Measurements from ENCODE around the gene SMCO2.
"Not testable (repeated sequence)": the region's sequence is repeated elsewhere in the genome, so short reads cannot be mapped to it uniquely, and the experiment has no call there.

SMCO2 gene

DNA sequence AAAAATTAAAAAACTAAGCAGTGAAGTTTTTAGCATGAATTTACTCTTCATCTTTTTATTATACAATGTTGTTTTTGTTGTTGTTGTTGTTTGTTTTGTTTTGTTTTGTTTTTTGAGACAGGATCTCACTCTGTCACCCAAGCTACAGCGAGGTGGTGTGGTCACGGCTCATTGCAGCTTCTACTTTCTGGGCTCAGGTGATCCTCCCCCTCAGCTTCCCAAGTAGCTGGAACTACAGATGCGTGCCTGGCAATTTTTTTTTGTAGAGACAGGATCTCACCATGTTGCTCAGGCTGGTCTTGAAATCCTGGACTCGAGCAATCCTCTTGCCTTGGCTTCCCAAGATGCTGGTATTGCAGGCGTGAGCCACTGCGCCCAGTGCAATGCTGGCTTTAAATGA, 88.8 kb downstream of the SMCO2 start:
- no peak for TF ChIP-seq CTCF (IDR thresholded peaks at IDR 0.05; ENCODE audit: insufficient read depth, low read length, missing control alignments)
- no peak overlapping the region for H3K4me3 ChIP-seq (ENCODE audit: low read depth, low read length)
- no peak for DNase-seq (ENCODE audit: low read depth, low spot score)
- POLR2A ChIA-PET: no interaction called here
- CTCF ChIA-PET: interaction anchor here (1.1 to 1.3 kb wide), 2 partner anchors 11 to 25 kb away, joined by 3 to 4 read pairs; partner anchors contain the start of gene PPFIBP1

DNA sequence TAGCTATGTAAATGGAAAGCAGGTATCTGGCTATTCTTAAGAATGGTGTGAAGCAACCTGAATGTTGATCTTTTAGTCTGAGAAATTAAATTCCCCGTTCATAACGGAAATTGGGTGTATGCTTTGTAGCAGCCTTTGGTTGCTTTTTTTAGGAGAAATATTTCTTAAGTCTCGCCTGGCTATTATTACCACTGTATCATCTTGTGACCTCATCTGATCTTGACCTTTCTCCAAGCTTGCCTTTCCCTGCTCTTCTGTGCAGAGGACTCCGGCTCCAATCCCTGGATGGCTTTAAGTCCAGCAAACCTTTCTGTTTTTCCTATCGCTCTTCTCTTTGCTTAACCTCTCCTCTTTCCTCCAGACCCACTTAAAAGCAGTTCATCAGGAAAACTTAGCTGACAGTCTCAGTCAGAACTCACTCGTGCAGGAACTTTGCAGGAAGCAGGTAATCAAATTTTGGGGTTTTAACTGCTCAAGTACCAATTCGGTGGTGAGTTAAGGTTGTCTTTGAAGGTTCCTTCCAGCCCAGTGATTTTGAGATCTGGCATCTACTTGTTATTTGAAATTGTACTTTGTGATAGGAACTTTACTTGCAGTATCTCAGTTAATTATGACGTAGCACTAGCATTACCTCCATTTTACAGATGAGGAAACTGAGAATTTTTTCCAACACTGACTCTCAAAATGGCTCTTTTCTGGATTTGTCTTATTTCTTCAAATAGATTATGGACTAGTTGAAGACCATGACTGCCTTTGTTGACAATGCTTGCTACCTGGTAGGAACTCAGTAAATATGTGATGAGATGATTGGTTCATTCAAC, 91.5 kb downstream of the SMCO2 start:
- POLR2A ChIA-PET: no interaction called here
- CTCF ChIA-PET: interaction anchor here (1.6 kb wide), 1 partner anchor 97 kb away, joined by 5 read pairs; no protein-coding TSS in a partner anchor

GRCh38 chr12:27539191-27539631, 92.7 kb downstream of the SMCO2 start:
- CTCF ChIA-PET: interaction anchor here (1.6 to 2.8 kb wide), 2 partner anchors 96 to 105 kb away, joined by 5 to 10 read pairs; no protein-coding TSS in a partner anchor
- TF ChIP-seq CTCF (IDR thresholded peaks at IDR 0.05; ENCODE audit: insufficient read depth, low read length, missing control alignments): no peak
- no peak for DNase-seq (ENCODE audit: low read depth, low spot score)
- POLR2A ChIA-PET: interaction anchor here (1.1 kb wide), 1 partner anchor 15 kb away, joined by 6 read pairs; the partner anchor contains the start of gene PPFIBP1
- H3K4me3 ChIP-seq (ENCODE audit: low read depth, low read length): no peak overlapping the region

More for the DNA sequence above, 91.5 kb downstream of the SMCO2 start:
- no peak for TF ChIP-seq CTCF (IDR thresholded peaks at IDR 0.05; ENCODE audit: insufficient read depth, low read length, missing control alignments)
- DNase-seq (ENCODE audit: low read depth, low spot score): no peak
- H3K4me3 ChIP-seq (ENCODE audit: low read depth, low read length): no peak overlapping the region

DNA sequence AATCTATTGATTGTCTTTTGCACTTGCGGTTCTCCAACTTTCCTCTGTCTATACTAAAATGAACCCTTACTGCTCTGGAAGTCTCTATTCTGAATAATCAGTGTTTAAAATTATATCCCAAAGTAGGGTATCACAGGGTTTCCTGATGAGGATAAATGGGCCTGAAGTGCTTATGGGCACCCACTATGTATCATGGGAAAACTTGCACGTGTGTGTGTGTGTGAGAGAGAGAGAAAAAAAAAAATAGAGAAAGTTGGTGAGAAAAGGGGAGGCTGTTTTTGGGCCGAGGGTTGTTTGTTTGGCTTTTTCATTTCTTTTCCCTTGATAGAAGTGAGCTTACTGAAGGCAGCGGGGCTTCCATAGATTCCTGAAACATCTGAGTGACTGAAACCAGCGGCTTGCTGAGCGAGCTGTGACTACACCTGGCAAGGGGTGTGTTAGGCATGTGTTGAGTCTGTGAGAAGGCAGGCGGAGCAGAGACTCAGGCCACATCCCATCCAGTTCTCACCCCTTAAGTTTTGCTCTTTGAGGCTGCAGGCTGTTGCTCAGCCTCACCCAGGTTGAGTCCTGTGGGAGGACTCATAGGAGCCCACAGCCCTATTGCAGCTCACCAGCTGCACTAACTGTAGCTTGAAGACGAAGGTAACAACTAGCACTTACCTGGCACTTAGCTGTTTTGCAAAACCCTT, 94.6 kb downstream of the SMCO2 start:
- H3K4me3 ChIP-seq (ENCODE audit: low read depth, low read length): no peak overlapping the region
- ChIA-PET POLR2A (no interaction called here), CTCF (interaction anchor here (1.7 to 2.8 kb wide), 2 partner anchors 10 to 106 kb away, joined by 4 to 10 read pairs; no protein-coding TSS in a partner anchor)
- no peak for DNase-seq (ENCODE audit: low read depth, low spot score)
- TF ChIP-seq CTCF (IDR thresholded peaks at IDR 0.05; ENCODE audit: insufficient read depth, low read length, missing control alignments): no peak

DNA sequence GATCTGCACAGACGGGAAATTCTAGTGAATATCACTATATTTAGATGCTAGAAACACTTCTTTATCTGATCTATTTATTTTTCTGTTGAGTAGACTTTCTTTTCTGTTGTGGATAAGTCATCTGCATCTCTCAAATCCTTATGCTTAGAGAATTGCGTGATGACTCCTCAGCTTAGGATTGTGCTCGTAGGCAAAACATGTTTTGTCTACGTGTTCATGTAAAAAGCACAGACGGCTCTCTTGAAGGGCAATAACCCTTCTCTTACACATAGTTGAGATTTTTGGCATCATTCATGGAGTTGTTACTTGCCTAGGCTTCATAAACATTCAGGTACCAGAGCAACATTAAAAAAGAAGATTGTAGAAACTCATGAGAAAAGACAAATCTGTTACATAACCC, 96.1 kb downstream of the SMCO2 start:
- H3K4me3 ChIP-seq (ENCODE audit: low read depth, low read length): no peak overlapping the region; the same call in 1 of the 2 replicates
- CTCF ChIA-PET: interaction anchor here (0.9 to 1.6 kb wide), 3 partner anchors 11 to 110 kb away, joined by 3 to 4 read pairs (median 4); partner anchors contain the start of gene PPFIBP1
- POLR2A ChIA-PET: no interaction called here
- DNase-seq (ENCODE audit: low read depth, low spot score): peak; percentile 95
- TF ChIP-seq CTCF (IDR thresholded peaks at IDR 0.05; ENCODE audit: insufficient read depth, low read length, missing control alignments): no peak

DNA sequence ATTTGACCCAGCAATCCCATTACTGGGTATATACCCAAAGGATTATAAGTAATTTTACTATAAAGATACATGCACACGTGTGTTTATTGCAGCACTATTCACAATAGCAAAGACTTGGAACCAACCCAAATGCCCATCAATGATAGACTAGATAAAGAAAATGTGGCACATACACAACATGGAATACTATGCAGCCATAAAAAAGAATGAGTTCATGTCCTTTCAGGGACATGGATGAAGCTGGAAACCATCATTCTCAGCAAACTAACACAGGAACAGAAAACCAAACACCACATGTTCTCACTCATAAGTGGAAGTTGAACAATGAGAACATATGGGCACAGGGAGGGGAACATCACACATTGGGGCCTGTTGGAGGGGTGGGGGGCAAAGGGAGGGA, 98.3 kb downstream of the SMCO2 start:
- POLR2A ChIA-PET; H3K4me3 ChIP-seq (ENCODE audit: low read depth, low read length); DNase-seq (ENCODE audit: low read depth, low spot score); CTCF ChIA-PET: not testable (repeated sequence)
